ENCODE results near the gene TP53I11. TPM values are rescaled to one million over a fixed set of nuclear protein-coding genes. Genes with fewer than 3 reads are reported as not detected.

The TP53I11 gene
- total and polyA plus RNA-seq, 2 donors (not counting 1 experiment from before 2014, with no cell fraction given): 25.0 to 229 TPM

- Mint-ChIP-seq H3K27me3 (no peaks in the 10 kb centered on the region), H3K9me3 (ENCODE audit: insufficient read depth) (no peaks in the 10 kb centered on the region), H3K4me3 (no peak overlapping the region), H3K4me1 (peaks cover 96% of the 10 kb centered on the region), H3K27ac (peak overlapping the region; percentile 95)
- ATAC-seq (ENCODE audit: low read depth) (no peak), DNase-seq (no peak)
- intact Hi-C loops (cut with micrococcal nuclease): loop anchor here (10.0 kb wide), 2 partner anchors 340 to 380 kb away; partner anchors contain the start of gene CD82
- WGBS (ENCODE audit: insufficient coverage): 80% methylated on average over 1 of the region's 3 CpGs
- TF ChIP-seq EZH2 (IDR thresholded peaks at IDR 0.05; ENCODE audit: borderline replicate concordance, insufficient read depth, low read depth, low read length, poor library complexity, severe bottlenecking): no peak
- TF ChIP-seq, protein P1, sequence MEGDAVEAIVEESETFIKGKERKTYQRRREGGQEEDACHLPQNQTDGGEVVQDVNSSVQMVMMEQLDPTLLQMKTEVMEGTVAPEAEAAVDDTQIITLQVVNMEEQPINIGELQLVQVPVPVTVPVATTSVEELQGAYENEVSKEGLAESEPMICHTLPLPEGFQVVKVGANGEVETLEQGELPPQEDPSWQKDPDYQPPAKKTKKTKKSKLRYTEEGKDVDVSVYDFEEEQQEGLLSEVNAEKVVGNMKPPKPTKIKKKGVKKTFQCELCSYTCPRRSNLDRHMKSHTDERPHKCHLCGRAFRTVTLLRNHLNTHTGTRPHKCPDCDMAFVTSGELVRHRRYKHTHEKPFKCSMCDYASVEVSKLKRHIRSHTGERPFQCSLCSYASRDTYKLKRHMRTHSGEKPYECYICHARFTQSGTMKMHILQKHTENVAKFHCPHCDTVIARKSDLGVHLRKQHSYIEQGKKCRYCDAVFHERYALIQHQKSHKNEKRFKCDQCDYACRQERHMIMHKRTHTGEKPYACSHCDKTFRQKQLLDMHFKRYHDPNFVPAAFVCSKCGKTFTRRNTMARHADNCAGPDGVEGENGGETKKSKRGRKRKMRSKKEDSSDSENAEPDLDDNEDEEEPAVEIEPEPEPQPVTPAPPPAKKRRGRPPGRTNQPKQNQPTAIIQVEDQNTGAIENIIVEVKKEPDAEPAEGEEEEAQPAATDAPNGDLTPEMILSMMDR (IDR thresholded peaks at IDR 0.05): no peak
- Histone ChIP-seq H3K9me3 (ENCODE audit: control extremely low read depth in 1 of 3, control insufficient read depth in 2 of 3, insufficient read depth in 1 of 3, low read length in 2 of 3) (no peaks in the 10 kb centered on the region), H3K36me3 (replicated peaks in 1 of 2; ENCODE audit: control extremely low read depth in 1 of 2, control insufficient read depth in 1 of 2, extremely low read depth in 1 of 2, insufficient read depth in 2 of 2, low read length in 1 of 2) (peaks cover 0 to 15% of the 10 kb centered on the region in 2 experiments), H4K20me1 (ENCODE audit: control insufficient read depth, insufficient read depth, low read length, poor library complexity, severe bottlenecking) (peaks cover 20% of the 10 kb centered on the region), H3K27me3 (replicated peaks in 1 of 4; ENCODE audit: control extremely low read depth in 1 of 4, control insufficient read depth in 3 of 4, insufficient read depth in 4 of 4, low read length in 3 of 4) (no peaks in the 10 kb centered on the region), H3K4me3 (ENCODE audit: control extremely low read depth in 1 of 5, extremely low read depth in 1 of 5, insufficient read depth in 1 of 5, low read depth in 2 of 5, low read length in 4 of 5) (no peak overlapping the region), H3K4me2 (replicated peaks; ENCODE audit: low read depth, low read length, poor library complexity, severe bottlenecking) (peak overlapping the region; percentile 88), H3K9ac (ENCODE audit: low read length) (no peak overlapping the region), H2AFZ (ENCODE audit: insufficient read depth, low read depth, low read length, poor library complexity, severe bottlenecking) (no peak overlapping the region), H3K79me2 (ENCODE audit: control insufficient read depth, insufficient read depth, low read length) (peaks cover 59% of the 10 kb centered on the region), H3K4me1 (ENCODE audit: control insufficient read depth in 2 of 2, insufficient read depth in 2 of 2, low read length in 2 of 2) (peaks cover 62 to 74% of the 10 kb centered on the region in 2 donors), H3K27ac (ENCODE audit: low read length in 2 of 2) (no peak overlapping the region)
- ChIA-PET CTCF (interaction anchor here (1.1 to 7.3 kb wide), 5 partner anchors 7 to 160 kb away, joined by 3 to 114 read pairs (median 10); no protein-coding TSS in a partner anchor), POLR2A (interaction anchor here (1.0 to 3.9 kb wide), 3 partner anchors 17 to 84 kb away, joined by 3 to 16 read pairs (median 3); no protein-coding TSS in a partner anchor)
Measured at GRCh38 chr11:44944853-44945235, 5.8 kb downstream of the TP53I11 start.

DNA sequence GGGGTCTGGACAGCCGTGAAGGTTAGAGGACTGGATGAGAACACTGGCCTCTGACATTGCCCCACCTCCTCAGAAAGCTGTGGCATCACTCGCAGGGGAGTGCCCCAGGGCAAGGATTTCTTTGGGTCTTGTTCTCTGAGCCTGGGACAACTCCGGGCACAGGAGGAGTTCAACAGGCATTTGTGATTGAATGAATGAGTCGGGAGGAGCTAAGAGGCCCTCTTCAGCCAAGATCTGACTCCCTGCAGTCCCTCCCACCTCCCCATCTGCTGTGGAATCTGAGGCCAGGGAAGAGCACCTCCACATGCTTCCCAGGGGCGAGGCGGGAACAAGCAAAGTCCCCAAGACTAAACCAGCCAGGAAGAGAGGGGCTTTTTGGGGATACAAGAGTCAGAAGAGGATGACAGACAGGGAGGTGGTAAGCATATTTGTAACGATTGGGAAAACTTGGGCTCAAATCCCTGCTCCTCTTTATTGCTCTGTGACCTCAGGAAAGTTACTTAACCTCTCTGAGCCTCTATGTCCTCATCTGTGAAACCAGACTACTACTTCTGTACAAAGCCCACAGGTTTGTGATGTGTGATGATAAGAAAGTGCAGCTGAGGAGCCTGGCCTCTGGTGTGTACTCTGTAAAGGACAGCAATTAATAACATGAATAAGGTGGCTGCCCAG lies 6.4 kb downstream of the TP53I11 start:
- Histone ChIP-seq H3K27me3 (replicated peaks in 1 of 4; ENCODE audit: control extremely low read depth in 1 of 4, control insufficient read depth in 3 of 4, insufficient read depth in 4 of 4, low read length in 3 of 4) (no peaks in the 10 kb centered on the region), H3K27ac (ENCODE audit: low read length in 2 of 2) (no peak overlapping the region), H3K4me3 (ENCODE audit: control extremely low read depth in 1 of 5, extremely low read depth in 1 of 5, insufficient read depth in 1 of 5, low read depth in 2 of 5, low read length in 4 of 5) (no peak overlapping the region), H4K20me1 (ENCODE audit: control insufficient read depth, insufficient read depth, low read length, poor library complexity, severe bottlenecking) (peaks cover 20% of the 10 kb centered on the region), H3K79me2 (ENCODE audit: control insufficient read depth, insufficient read depth, low read length) (peaks cover 59% of the 10 kb centered on the region), H3K36me3 (replicated peaks in 1 of 2; ENCODE audit: control extremely low read depth in 1 of 2, control insufficient read depth in 1 of 2, extremely low read depth in 1 of 2, insufficient read depth in 2 of 2, low read length in 1 of 2) (peaks cover 0 to 21% of the 10 kb centered on the region in 2 experiments), H2AFZ (ENCODE audit: insufficient read depth, low read depth, low read length, poor library complexity, severe bottlenecking) (no peak overlapping the region), H3K4me2 (replicated peaks; ENCODE audit: low read depth, low read length, poor library complexity, severe bottlenecking) (peak overlapping the region; percentile 88), H3K4me1 (ENCODE audit: control insufficient read depth in 2 of 2, insufficient read depth in 2 of 2, low read length in 2 of 2) (peaks cover 67 to 79% of the 10 kb centered on the region in 2 donors), H3K9me3 (ENCODE audit: control extremely low read depth in 1 of 3, control insufficient read depth in 2 of 3, insufficient read depth in 1 of 3, low read length in 2 of 3) (no peaks in the 10 kb centered on the region), H3K9ac (ENCODE audit: low read length) (no peak overlapping the region)
- 75% methylated on average over 1 of the region's 7 CpGs for WGBS (ENCODE audit: insufficient coverage)
- POLR2A ChIA-PET: interaction anchor here (0.6 to 3.9 kb wide), 3 partner anchors 81 to 393 kb away, joined by 3 to 16 read pairs (median 6); no protein-coding TSS in a partner anchor
- H3K4me1 Mint-ChIP-seq: peaks cover 100% of the 10 kb centered on the region
- no peak for DNase-seq
- H3K4me3 Mint-ChIP-seq: peak overlapping the region; percentile 90
- CTCF ChIA-PET: interaction anchor here (1.3 to 9.6 kb wide), 5 partner anchors 7 to 161 kb away, joined by 4 to 154 read pairs (median 69); no protein-coding TSS in a partner anchor
- no peak for ATAC-seq (ENCODE audit: low read depth)
- no peaks in the 10 kb centered on the region for H3K27me3 Mint-ChIP-seq
- TF ChIP-seq, protein P1 (IDR thresholded peaks at IDR 0.05): no peak
- no peak for TF ChIP-seq EZH2 (IDR thresholded peaks at IDR 0.05; ENCODE audit: borderline replicate concordance, insufficient read depth, low read depth, low read length, poor library complexity, severe bottlenecking)
- peak overlapping the region; percentile 95 for H3K27ac Mint-ChIP-seq
- H3K9me3 Mint-ChIP-seq (ENCODE audit: insufficient read depth): no peaks in the 10 kb centered on the region
- intact Hi-C loops (cut with micrococcal nuclease): loop anchor here (10.0 kb wide), 2 partner anchors 340 to 380 kb away; partner anchors contain the start of gene CD82

All from B cell (primary cell).